SK-N-SH treated with all-trans-retinoic acid at 6 μM for 48 hours (cell line): ENCODE measurements around the gene CPA5.

Experiments
- ATAC-seq: fragments of 200-7000 bp; cut with Tn5 transposase; 3 replicates; pipeline ENCODE4 v1.9.1; 2020; ENCODE audit warnings: mild to moderate bottlenecking, moderate library complexity
- ARNTL ChIP-seq: fragments of 450-650 bp; formaldehyde crosslinking; IDR thresholded peaks from 2 replicates; pipeline ENCODE4 v1.5.0; 2020; ENCODE audit warnings: low read depth, mild to moderate bottlenecking, moderate library complexity, borderline replicate concordance
- BACH2 ChIP-seq: fragments of 250-450 bp; sonication (Bioruptor Pico); IDR thresholded peaks from 2 replicates; pipeline ENCODE4 v1.9.0; 2021; ENCODE audit warnings: mild to moderate bottlenecking, borderline replicate concordance
- CSDC2 ChIP-seq: fragments of 250-450 bp; sonication (Bioruptor Pico); IDR thresholded peaks from 2 replicates; pipeline ENCODE4 v1.5.0; 2020; ENCODE audit warnings: mild to moderate bottlenecking, moderate library complexity
- ESRRG ChIP-seq: fragments of 250-450 bp; sonication (Bioruptor Pico); IDR thresholded peaks from 2 replicates; pipeline ENCODE4 v1.6.1; 2021; ENCODE audit warnings: mild to moderate bottlenecking
- ISL1 ChIP-seq: fragments of 250-450 bp; sonication (Bioruptor Pico); IDR thresholded peaks from 2 replicates; pipeline ENCODE4 v2.1.2; 2022; ENCODE audit warnings: mild to moderate bottlenecking, moderate library complexity
- OSR1 ChIP-seq: fragments of 250-450 bp; sonication (Bioruptor Pico); IDR thresholded peaks from 2 replicates; pipeline ENCODE4 v1.8.0; 2022; ENCODE audit warnings: moderate library complexity, mild to moderate bottlenecking, inconsistent platforms
- PATZ1 ChIP-seq: fragments of 250-450 bp; sonication (Bioruptor Pico); IDR thresholded peaks from 2 replicates; pipeline ENCODE4 v1.8.0; 2020; ENCODE audit warnings: mild to moderate bottlenecking, moderate library complexity, borderline replicate concordance
- POU6F1 ChIP-seq: fragments of 250-450 bp; sonication (Bioruptor Pico); IDR thresholded peaks from 2 replicates; pipeline ENCODE4 v1.8.0; 2021; ENCODE audit warnings: low read depth, mild to moderate bottlenecking, moderate library complexity, borderline replicate concordance
- PPARA ChIP-seq: fragments of 250-450 bp; sonication (Bioruptor Pico); IDR thresholded peaks from 2 replicates; pipeline ENCODE4 v1.5.0; 2020; ENCODE audit warnings: mild to moderate bottlenecking, borderline replicate concordance
- RARB ChIP-seq: fragments of 250-450 bp; sonication (Bioruptor Pico); IDR thresholded peaks from 2 replicates; pipeline ENCODE4 v1.8.0; 2021; ENCODE audit warnings: mild to moderate bottlenecking, moderate library complexity
- SNAI2 ChIP-seq: fragments of 250-450 bp; sonication (Bioruptor Pico); IDR thresholded peaks from 2 replicates; pipeline ENCODE4 v1.5.0; 2020; ENCODE audit warnings: mild to moderate bottlenecking, moderate library complexity
- TCF4 ChIP-seq: fragments of 250-450 bp; sonication (Bioruptor Pico); IDR thresholded peaks from 2 replicates; pipeline ENCODE4 v1.8.0; 2021; ENCODE audit warnings: mild to moderate bottlenecking, moderate library complexity, borderline replicate concordance
- TOX ChIP-seq: fragments of 250-450 bp; sonication (Bioruptor Pico); IDR thresholded peaks from 2 replicates; pipeline ENCODE4 v1.8.0; 2021; ENCODE audit warnings: mild to moderate bottlenecking, moderate library complexity, borderline replicate concordance
- TSHZ2 ChIP-seq: fragments of 250-450 bp; sonication (Bioruptor Pico); IDR thresholded peaks from 2 replicates; pipeline ENCODE4 v1.5.0; 2020; ENCODE audit warnings: mild to moderate bottlenecking, moderate library complexity
- ZC3H10 ChIP-seq: fragments of 250-450 bp; sonication (Bioruptor Pico); IDR thresholded peaks from 2 replicates; pipeline ENCODE4 v1.5.1; 2021; ENCODE audit warnings: mild to moderate bottlenecking, moderate library complexity
- ZFP3 ChIP-seq: fragments of 250-450 bp; sonication (Bioruptor Pico); IDR thresholded peaks from 2 replicates; pipeline ENCODE4 v1.5.0; 2020; ENCODE audit warnings: mild to moderate bottlenecking, moderate library complexity
- ZFP30 ChIP-seq: fragments of 450-650 bp; formaldehyde crosslinking; IDR thresholded peaks from 2 replicates; pipeline ENCODE4 v1.5.0; 2022; ENCODE audit warnings: mild to moderate bottlenecking, moderate library complexity
- ZNF565 ChIP-seq: fragments of 450-650 bp; formaldehyde crosslinking; conservative IDR thresholded peaks from 2 replicates; pipeline ENCODE4 v1.5.0; 2020; ENCODE audit warnings: low read depth, mild to moderate bottlenecking, moderate library complexity
- ZNF70 ChIP-seq: fragments of 450-650 bp; formaldehyde crosslinking; IDR thresholded peaks from 2 replicates; pipeline ENCODE4 v1.5.0; 2020; ENCODE audit warnings: mild to moderate bottlenecking, moderate library complexity
- ZNF8 ChIP-seq: fragments of 450-650 bp; formaldehyde crosslinking; IDR thresholded peaks from 2 replicates; pipeline ENCODE4 v1.5.0; 2020; ENCODE audit warnings: mild to moderate bottlenecking, moderate library complexity
- TF ChIP-seq, protein P1 (sequence below): fragments of 250-450 bp; sonication (Bioruptor Pico); IDR thresholded peaks from 2 replicates; pipeline ENCODE4 v1.5.1; 2020; ENCODE audit warnings: low read depth, mild to moderate bottlenecking, moderate library complexity
- TF ChIP-seq, protein P2 (sequence below): fragments of 250-450 bp; sonication (Bioruptor Pico); IDR thresholded peaks from 2 replicates; pipeline ENCODE4 v1.5.1; 2021; ENCODE audit warnings: mild to moderate bottlenecking, moderate library complexity

CPA5 gene

GRCh38 chr7:130344271-130344866 lies at the start of gene CPA5:
TSS of gene CPA5 (plus strand) at chr7:130344816. CDS start at chr7:130346486, 1,670 bp downstream.
- no peak for ATAC-seq
- TF ChIP-seq TCF4 (CRISPR knock-in tag) (no peak), ISL1 (CRISPR knock-in tag) (no peak), BACH2 (CRISPR knock-in tag) (no peak), PATZ1 (CRISPR knock-in tag) (no peak), PPARA (no peak), CSDC2 (CRISPR knock-in tag) (no peak), ZNF565 (CRISPR knock-in tag) (no peak), ZFP3 (CRISPR knock-in tag) (no peak), OSR1 (CRISPR knock-in tag) (no peak), ZC3H10 (CRISPR knock-in tag) (no peak), RARB (no peak), ARNTL (CRISPR knock-in tag) (no peak), ESRRG (CRISPR knock-in tag) (no peak), TSHZ2 (CRISPR knock-in tag) (no peak)
- TF ChIP-seq, protein P1, sequence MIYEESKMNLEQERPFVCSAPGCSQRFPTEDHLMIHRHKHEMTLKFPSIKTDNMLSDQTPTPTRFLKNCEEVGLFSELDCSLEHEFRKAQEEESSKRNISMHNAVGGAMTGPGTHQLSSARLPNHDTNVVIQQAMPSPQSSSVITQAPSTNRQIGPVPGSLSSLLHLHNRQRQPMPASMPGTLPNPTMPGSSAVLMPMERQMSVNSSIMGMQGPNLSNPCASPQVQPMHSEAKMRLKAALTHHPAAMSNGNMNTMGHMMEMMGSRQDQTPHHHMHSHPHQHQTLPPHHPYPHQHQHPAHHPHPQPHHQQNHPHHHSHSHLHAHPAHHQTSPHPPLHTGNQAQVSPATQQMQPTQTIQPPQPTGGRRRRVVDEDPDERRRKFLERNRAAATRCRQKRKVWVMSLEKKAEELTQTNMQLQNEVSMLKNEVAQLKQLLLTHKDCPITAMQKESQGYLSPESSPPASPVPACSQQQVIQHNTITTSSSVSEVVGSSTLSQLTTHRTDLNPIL (CRISPR knock-in tag): no peak
- TF ChIP-seq, protein P2, sequence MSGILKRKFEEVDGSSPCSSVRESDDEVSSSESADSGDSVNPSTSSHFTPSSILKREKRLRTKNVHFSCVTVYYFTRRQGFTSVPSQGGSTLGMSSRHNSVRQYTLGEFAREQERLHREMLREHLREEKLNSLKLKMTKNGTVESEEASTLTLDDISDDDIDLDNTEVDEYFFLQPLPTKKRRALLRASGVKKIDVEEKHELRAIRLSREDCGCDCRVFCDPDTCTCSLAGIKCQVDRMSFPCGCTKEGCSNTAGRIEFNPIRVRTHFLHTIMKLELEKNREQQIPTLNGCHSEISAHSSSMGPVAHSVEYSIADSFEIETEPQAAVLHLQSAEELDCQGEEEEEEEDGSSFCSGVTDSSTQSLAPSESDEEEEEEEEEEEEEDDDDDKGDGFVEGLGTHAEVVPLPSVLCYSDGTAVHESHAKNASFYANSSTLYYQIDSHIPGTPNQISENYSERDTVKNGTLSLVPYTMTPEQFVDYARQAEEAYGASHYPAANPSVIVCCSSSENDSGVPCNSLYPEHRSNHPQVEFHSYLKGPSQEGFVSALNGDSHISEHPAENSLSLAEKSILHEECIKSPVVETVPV (CRISPR knock-in tag): no peak
- TF ChIP-seq, all 23 proteins: peak for 0

DNA sequence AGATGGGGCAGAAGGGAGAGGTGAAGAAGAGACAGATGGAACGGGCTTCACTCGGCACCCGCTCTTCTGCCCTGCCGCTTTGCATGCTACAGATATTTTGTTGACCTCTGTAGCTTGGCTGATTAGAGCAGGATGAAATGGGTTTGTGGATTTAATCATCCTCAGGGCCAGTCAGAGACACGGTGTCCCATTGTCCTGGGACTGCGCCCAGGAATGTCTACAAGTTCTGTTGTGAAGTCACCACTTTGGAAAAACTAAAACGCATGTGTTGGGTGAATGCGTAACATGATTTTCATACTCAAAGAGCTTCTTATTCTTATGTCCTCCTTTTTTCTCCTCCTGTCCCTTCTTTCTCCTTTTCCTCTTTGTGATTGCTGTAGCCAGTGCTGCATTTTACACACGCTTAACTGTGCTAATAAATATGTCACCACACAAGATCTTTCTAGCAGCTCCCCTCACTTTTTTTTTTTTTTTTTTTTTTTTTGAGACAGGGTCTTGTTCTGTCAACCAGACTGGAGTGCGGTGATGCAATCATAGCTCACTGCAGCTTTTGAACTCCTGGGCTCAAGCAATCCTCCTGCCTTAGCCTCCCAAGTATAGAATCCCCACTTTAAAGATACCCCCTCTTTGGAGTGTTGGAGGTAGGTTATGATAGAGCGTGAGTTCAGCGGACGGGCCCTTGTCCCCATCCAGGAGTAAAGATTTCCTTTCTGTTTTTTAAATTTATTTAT lies 48.2 kb upstream of the CPA5 start:
- ATAC-seq: no peak
- no peak for TF ChIP-seq SNAI2
- TF ChIP-seq ESRRG (CRISPR knock-in tag): no peak
- no peak for TF ChIP-seq ARNTL (CRISPR knock-in tag)
- no peak for TF ChIP-seq ZFP3 (CRISPR knock-in tag)
- TF ChIP-seq ZFP30 (CRISPR knock-in tag): no peak
- no peak for TF ChIP-seq ISL1 (CRISPR knock-in tag)
- TF ChIP-seq, protein P2 (CRISPR knock-in tag): no peak
- TF ChIP-seq PATZ1 (CRISPR knock-in tag): no peak
- no peak for TF ChIP-seq TOX (CRISPR knock-in tag)
- no peak for TF ChIP-seq ZNF8 (CRISPR knock-in tag)
- no peak for TF ChIP-seq ZNF565 (CRISPR knock-in tag)
- no peak for TF ChIP-seq CSDC2 (CRISPR knock-in tag)
- no peak for TF ChIP-seq TSHZ2 (CRISPR knock-in tag)
- no peak for TF ChIP-seq ZNF70 (CRISPR knock-in tag)
- no peak for TF ChIP-seq POU6F1 (CRISPR knock-in tag)
- no peak for TF ChIP-seq OSR1 (CRISPR knock-in tag)
